HepG2 (cell line): ENCODE results near the gene VARS2. TPM values are rescaled to one million over a fixed set of nuclear protein-coding genes. Genes with fewer than 3 reads are reported as not detected.

Source experiments
- BORCS8-MEF2B ChIP-seq: sonication (generic); formaldehyde crosslinking; IDR thresholded peaks from 2 replicates; pipeline ENCODE4 v1.8.0; 2022; ENCODE audit warnings: mild to moderate bottlenecking, missing genetic modification reagents
- CAMTA2 ChIP-seq: sonication (generic); formaldehyde crosslinking; IDR thresholded peaks from 2 replicates; pipeline ENCODE4 v1.4.0; 2020; ENCODE audit warnings: mild to moderate bottlenecking, missing genetic modification reagents, borderline replicate concordance
- CCDC6 ChIP-seq: sonication (generic); formaldehyde crosslinking; IDR thresholded peaks from 2 replicates; pipeline ENCODE4 v1.8.1; 2022; ENCODE audit warnings: mild to moderate bottlenecking, missing genetic modification reagents, moderate library complexity
- CEBPG ChIP-seq: IDR thresholded peaks from 2 replicates; pipeline ENCODE4 v1.6.1; 2016
- ETV5 ChIP-seq: IDR thresholded peaks from 2 replicates; pipeline ENCODE4 v1.6.1; 2018; ENCODE audit warnings: missing biosample characterization, missing genetic modification reagents, inconsistent platforms, borderline replicate concordance
- HCFC1 ChIP-seq: fragments of 150-350 bp; IDR thresholded peaks from 2 replicates; pipeline ENCODE4 v1.6.1; 2014; ENCODE audit warnings: low read depth, low read length
- HDAC1 ChIP-seq: sonication (generic); formaldehyde crosslinking; IDR thresholded peaks from 2 replicates; pipeline ENCODE4 v1.5.1; 2020; ENCODE audit warnings: mild to moderate bottlenecking, missing genetic modification reagents
- HIVEP1 ChIP-seq: sonication (generic); formaldehyde crosslinking; IDR thresholded peaks from 2 replicates; pipeline ENCODE4 v1.4.0; 2020; ENCODE audit warnings: mild to moderate bottlenecking, missing genetic modification reagents
- KDM2A ChIP-seq: sonication (generic); formaldehyde crosslinking; IDR thresholded peaks from 2 replicates; pipeline ENCODE4 v1.4.0; 2020; ENCODE audit warnings: low read depth, missing genetic modification reagents, borderline replicate concordance
- NR2F1 ChIP-seq, 2 experiments: fragments of 450-650 bp in 1 of 2; formaldehyde crosslinking in 1 of 2; IDR thresholded peaks; 2 replicates each; pipeline versions ENCODE4 v1.5.0 to v1.6.1; 2016 to 2020; ENCODE audit warnings: mild to moderate bottlenecking in 1 of 2, missing compliant biosample characterization in 1 of 2, missing genetic modification reagents in 1 of 2, moderate library complexity in 1 of 2
- PHB2 ChIP-seq: fragments of 450-650 bp; IDR thresholded peaks from 2 replicates; pipeline ENCODE4 v1.6.1; 2018; ENCODE audit not compliant: partially characterized antibody
- RBAK ChIP-seq: sonication (generic); formaldehyde crosslinking; IDR thresholded peaks from 2 replicates; pipeline ENCODE4 v1.5.1; 2020; ENCODE audit warnings: mild to moderate bottlenecking, missing genetic modification reagents
- RBM39 ChIP-seq: fragments of 200-400 bp; formaldehyde crosslinking; IDR thresholded peaks from one replicate; pipeline ENCODE4 v1.6.1; 2018; ENCODE audit warnings: antibody characterized with exemption, mild to moderate bottlenecking, low read depth, low read length; ENCODE audit not compliant: poor library complexity, severe bottlenecking
- SIN3A ChIP-seq: IDR thresholded peaks from 2 replicates; pipeline ENCODE4 v1.6.1; 2011; ENCODE audit warnings: low read depth, mild to moderate bottlenecking, control low read depth, low read length, borderline replicate concordance
- TBP ChIP-seq: sonication (generic); formaldehyde crosslinking; IDR thresholded peaks from 2 replicates; pipeline ENCODE4 v1.5.0; 2020; ENCODE audit warnings: missing genetic modification reagents
- ZFP37 ChIP-seq: sonication (generic); formaldehyde crosslinking; IDR thresholded peaks from 2 replicates; pipeline ENCODE4 v1.4.0; 2020; ENCODE audit warnings: missing genetic modification reagents, borderline replicate concordance
- ZFX ChIP-seq: sonication (generic); formaldehyde crosslinking; IDR thresholded peaks from 2 replicates; pipeline ENCODE4 v1.4.0; 2020; ENCODE audit warnings: mild to moderate bottlenecking, low read depth, missing genetic modification reagents, moderate library complexity
- ZNF142 ChIP-seq: sonication (generic); formaldehyde crosslinking; IDR thresholded peaks from 2 replicates; pipeline ENCODE4 v1.4.0; 2020; ENCODE audit warnings: missing genetic modification reagents
- ZNF446 ChIP-seq: sonication (generic); formaldehyde crosslinking; IDR thresholded peaks from 2 replicates; pipeline ENCODE4 v1.5.0; 2020; ENCODE audit warnings: mild to moderate bottlenecking, missing genetic modification reagents
- ZNF510 ChIP-seq: sonication (generic); formaldehyde crosslinking; IDR thresholded peaks from 2 replicates; pipeline ENCODE4 v1.4.0; 2020; ENCODE audit warnings: low read depth, mild to moderate bottlenecking, missing genetic modification reagents
- ZNF546 ChIP-seq: sonication (generic); formaldehyde crosslinking; conservative IDR thresholded peaks from 2 replicates; pipeline ENCODE4 v1.8.1; 2023; ENCODE audit warnings: mild to moderate bottlenecking, missing genetic modification reagents
- ZNF550 ChIP-seq: sonication (generic); formaldehyde crosslinking; IDR thresholded peaks from 2 replicates; pipeline ENCODE4 v1.4.0; 2020; ENCODE audit warnings: mild to moderate bottlenecking, missing genetic modification reagents, borderline replicate concordance
- ZNF749 ChIP-seq: sonication (generic); formaldehyde crosslinking; IDR thresholded peaks from 2 replicates; pipeline ENCODE4 v1.8.0; 2022; ENCODE audit warnings: mild to moderate bottlenecking, missing genetic modification reagents, moderate library complexity, borderline replicate concordance
- ZNF768 ChIP-seq: sonication (generic); formaldehyde crosslinking; IDR thresholded peaks from 2 replicates; pipeline ENCODE4 v1.4.0; 2020; ENCODE audit warnings: missing genetic modification reagents
- ZNF780A ChIP-seq: sonication (generic); formaldehyde crosslinking; IDR thresholded peaks from 2 replicates; pipeline ENCODE4 v1.8.0; 2022; ENCODE audit warnings: mild to moderate bottlenecking, missing genetic modification reagents, moderate library complexity
- ZNF83 ChIP-seq: sonication (generic); formaldehyde crosslinking; IDR thresholded peaks from 2 replicates; pipeline ENCODE4 v1.4.0; 2020; ENCODE audit warnings: missing genetic modification reagents, mild to moderate bottlenecking, borderline replicate concordance
- polyA plus RNA-seq, 8 experiments: library from polyadenylated mRNA; depleted of rRNA in 3 of 8; stranded (reverse) in 7 of 8; unstranded in 1 of 8; fragments of >200 nt; fragmentation: Illumina TruSeq in 4 of 8; extraction: Trizol in 4 of 8; gene quantifications; 2 replicates each; pipeline versions ENCODE4 v1.2.1 to v1.2.3, GENCODE V29; 2011 to 2016; ENCODE audit warnings: low read depth in 4 of 8, missing spikeins in 1 of 8, mixed read lengths in 1 of 8; ENCODE audit not compliant: insufficient read depth in 1 of 8
- total RNA-seq, 5 experiments: library from RNA; depleted of rRNA; stranded (reverse); fragments of >200 nt; fragmentation: Illumina TruSeq; extraction: Trizol; gene quantifications; 2 replicates each; pipeline ENCODE4 v1.2.3, GENCODE V29; 2016; ENCODE audit warnings: low read depth in 1 of 5

Gene VARS2
- total and polyA plus RNA-seq, 2 of the 13 experiments (the other 11 are each of a cell fraction or from before 2014, with no cell fraction given): 61.8 to 71.8 TPM

DNA sequence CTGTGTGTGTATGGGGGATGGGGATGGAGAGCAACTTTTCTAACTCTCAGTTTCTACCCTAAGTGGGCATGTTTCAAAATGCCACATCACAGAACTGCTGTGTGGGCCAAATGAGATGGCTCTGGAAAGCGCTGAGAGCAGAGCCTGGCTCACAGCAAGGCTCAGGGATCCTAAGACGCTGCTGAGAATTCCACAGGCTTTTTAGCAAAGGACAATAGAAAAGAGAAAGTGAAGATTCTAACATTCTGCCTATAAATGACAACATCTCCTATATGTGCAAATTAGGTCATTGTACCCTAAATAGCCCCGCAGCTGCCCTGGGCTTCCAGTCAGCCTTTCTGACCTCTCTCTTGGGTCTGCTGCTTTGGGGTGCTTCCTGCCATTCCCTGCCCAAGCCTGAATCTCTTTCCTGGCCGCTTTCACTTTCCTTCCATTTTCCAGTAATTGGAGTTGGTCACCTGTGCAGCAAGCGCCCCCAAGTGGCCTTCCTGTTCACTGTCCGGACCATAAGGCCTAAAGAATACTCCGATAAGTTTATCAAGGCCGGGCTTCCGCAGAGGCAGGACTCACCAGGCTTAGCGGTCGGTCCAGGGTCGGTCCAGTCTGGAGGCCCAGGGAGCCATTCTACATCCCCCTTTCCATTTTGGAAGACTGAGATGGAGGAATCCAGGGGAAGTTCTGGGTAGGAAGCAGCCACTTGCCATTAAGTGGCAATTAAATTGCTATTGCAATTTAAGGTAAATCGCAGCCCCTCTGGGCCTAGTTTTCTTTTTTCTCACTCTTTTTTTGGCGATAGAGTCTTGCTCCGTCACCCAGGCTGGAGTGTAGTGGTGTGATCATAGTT lies 36.4 kb upstream of the VARS2 start (continued):
- no peak for TF ChIP-seq ZNF546 (CRISPR knock-in tag)
- TF ChIP-seq ZFP37 (CRISPR knock-in tag): no peak
- TF ChIP-seq HIVEP1 (CRISPR knock-in tag): no peak
- TF ChIP-seq ZNF83 (CRISPR knock-in tag): no peak
- no peak for TF ChIP-seq ZNF749 (CRISPR knock-in tag)
- 0 out of 2 replicates have a peak, but pooled peaks have one; percentile 23 for TF ChIP-seq CAMTA2 (CRISPR knock-in tag)
- no peak for TF ChIP-seq HCFC1
- TF ChIP-seq ZNF768 (CRISPR knock-in tag): no peak
- peak; percentile 75 for TF ChIP-seq ETV5 (CRISPR knock-in tag)
- no peak for TF ChIP-seq ZNF510 (CRISPR knock-in tag)
- peak; percentile 37 for TF ChIP-seq CEBPG (CRISPR knock-in tag)
- no peak for TF ChIP-seq RBAK (CRISPR knock-in tag)
- no peak for TF ChIP-seq NR2F1 (CRISPR knock-in tag; IDR thresholded peaks at IDR 0.05)
- TF ChIP-seq ZNF142 (CRISPR knock-in tag): no peak
- no peak for TF ChIP-seq PHB2
- no peak for TF ChIP-seq ZNF780A
- TF ChIP-seq HDAC1 (CRISPR knock-in tag): peak; percentile 44
- no peak for TF ChIP-seq ZNF550
- TF ChIP-seq CCDC6 (CRISPR knock-in tag): no peak
- TF ChIP-seq RBM39: no peak
- TF ChIP-seq ZNF446: no peak
- peak; percentile 74; the same call in 1 of the 2 replicates for TF ChIP-seq BORCS8-MEF2B (CRISPR knock-in tag)
- peak; percentile 79 for TF ChIP-seq KDM2A (CRISPR knock-in tag)
- no peak for TF ChIP-seq SIN3A
- TF ChIP-seq ZFX (CRISPR knock-in tag): peak; percentile 84
- TF ChIP-seq TBP (CRISPR knock-in tag): no peak
